IPS DF 19.7 (cell line): ENCODE results near the gene ZNF354C.
"Not testable (repeated sequence)": the region's sequence is repeated elsewhere in the genome, so short reads cannot be mapped to it uniquely, and the experiment has no call there.

Source experiments
- DNase-seq: peaks from one replicate; pipeline ENCODE4 v3.0.0-alpha.2; 2013; ENCODE audit warnings: low read depth, low spot score

Gene ZNF354C

DNA sequence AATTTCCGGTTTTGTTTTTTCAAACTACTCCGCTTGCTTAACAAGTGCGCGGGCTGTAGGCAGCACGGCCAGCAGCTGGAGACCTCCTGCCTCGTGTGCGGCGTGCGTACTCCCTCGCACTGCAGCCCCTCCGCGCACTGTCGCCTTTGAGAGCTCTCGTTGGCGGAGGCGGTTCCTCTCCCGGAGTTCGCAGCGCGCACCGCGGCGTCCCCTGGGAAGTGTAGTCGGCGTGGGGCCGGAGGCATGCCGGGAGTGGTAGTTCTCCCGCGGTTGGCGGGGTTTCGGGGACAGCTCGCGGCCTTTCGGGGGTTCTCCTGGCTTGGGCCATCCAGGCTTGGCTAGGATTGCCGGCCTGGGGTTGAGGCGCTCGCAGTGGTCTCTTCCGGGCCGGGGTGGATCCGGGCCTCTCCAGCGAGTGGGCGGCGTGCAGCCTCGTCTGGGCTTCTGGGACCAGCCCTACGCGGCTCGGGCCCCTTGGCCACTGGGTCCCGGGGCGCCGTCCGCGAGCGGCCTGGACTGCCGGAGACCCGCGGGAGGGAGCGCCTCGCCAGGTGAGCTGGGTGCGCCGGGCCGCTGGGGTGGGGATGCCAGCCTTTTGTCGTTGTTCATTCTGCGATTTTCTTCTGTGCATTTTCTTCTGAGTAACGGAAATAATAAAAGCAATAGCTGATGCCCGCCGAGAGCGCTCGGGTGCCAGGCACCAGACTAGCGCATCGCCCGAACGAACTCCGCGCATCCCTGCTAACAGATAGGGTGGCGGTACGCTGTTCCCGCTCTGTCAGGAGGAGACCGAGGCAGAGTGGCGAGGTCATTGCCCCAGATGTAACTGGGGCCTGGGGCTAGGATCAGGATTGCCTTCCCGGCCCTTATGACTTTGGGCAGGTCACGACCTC, at the start of gene ZNF354C:
TSS of gene ZNF354C (plus strand) at position 258 of the 893 bp plus-strand sequence. CDS start 1,696 bp downstream, outside the sequence.
- peak; percentile 89 for DNase-seq

GRCh38 chr5:179023528-179024189, 36.5 kb upstream of the ZNF354C start, which contains the start of gene ZNF879:
Gene ZNF879 (plus strand): TSS chr5:179023804. CDS start chr5:179025005, 1,201 bp downstream.
- DNase-seq, result peak; percentile 91

DNA sequence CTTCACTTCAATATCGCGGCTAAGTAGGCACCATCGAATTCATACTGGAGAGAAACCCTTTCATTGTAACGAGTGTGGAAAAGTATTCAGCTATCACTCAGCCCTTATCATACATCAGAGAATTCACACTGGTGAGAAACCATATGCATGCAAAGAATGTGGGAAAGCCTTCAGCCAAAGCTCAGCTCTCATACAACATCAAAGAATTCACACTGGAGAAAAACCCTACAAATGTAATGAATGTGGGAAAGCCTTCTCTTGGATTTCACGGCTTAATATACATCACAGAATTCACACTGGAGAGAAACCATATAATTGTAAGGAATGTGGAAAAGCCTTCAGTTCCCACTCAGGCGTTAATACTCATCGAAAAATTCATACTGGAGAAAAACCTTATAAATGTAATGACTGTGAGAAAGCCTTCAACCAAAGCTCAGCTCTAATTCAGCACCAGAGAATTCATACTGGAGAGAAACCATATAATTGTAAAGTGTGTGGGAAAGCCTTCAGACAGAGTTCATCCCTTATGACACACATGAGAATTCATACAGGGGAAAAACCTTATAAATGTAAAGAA, 27.1 kb upstream of the ZNF354C start:
- no peak for DNase-seq

DNA sequence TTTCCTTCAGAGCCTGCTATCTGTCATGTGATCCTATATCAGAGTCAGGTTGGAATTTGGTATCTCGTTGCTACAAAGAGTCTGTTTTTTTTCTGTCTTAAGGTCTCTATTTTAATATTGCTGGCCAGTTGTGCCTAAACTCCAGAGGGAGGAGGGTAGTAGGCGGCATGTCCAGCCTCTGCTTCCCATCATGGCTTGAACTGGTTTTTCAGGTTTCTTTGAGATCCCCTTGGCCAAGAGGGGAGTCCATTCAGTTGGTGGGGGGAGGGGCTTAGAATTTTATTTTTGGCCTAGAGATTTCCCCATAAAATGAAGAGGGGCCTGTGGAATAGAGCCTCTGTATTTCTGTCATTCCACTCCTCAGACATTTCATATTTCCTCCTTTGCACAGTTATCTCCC, 15.4 kb upstream of the ZNF354C start:
- DNase-seq, result no peak

DNA sequence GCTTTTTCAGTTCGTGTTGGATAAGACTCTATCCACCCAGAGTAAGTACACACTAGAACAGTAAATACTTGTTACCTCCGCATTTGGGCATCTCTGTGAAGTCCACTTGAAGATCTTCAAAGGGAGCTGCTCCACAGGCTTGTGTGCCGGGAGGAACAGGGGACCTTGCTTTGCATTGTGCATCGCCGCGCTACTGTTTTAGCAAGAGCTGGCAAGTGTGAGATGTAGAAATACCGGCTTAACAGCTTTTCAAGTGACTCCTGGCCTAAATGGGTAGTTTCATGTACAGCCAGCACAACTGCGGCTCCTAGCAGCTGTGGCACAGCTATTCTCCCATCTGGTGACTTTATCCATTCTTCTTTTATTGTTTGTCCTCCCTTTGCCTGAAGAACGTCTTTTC, 8.4 kb upstream of the ZNF354C start:
- no peak for DNase-seq

- DNase-seq, result no peak
Observed at GRCh38 chr5:179054036-179054785, 6.0 kb upstream of the ZNF354C start.

DNA sequence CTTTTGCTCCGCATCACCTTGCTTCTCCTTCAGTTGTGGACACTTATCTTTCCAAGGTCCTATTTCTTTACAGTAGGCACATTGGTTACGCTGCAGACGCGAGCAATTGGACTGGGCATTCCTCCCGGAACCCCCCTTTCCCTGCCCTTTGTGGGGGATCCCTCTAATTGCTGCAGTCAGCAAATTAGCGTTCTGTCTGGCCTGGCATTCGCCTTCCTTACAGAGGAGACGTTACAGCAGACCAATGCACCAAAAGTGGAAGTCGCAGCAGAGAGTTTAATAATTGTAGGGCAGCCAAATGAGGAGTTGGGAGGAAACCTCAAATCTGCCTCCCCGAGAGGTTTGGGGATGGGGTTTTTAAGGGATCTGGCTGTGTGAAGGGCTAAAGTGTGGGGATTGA, 5.3 kb upstream of the ZNF354C start:
- DNase-seq, result no peak

DNA sequence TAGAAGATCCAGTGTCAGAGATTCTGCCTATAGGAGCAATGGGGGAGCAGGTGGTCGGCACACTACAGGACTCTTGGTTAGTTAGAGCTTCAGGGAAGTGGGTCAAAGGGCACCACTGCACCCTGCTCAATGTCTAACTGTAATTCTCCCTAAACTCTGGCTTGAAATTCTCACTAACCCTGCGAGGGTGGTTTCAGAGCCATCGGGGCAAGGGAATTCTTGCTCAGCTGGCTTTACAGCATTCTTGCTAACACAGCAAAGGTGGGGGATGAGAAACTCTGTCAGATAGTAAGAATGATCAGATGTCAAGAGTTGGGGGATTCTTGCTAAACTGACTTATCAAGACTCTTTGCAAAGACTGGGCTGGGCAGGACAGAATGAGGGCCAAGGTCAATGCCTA, 4.7 kb upstream of the ZNF354C start:
- no peak for DNase-seq

DNA sequence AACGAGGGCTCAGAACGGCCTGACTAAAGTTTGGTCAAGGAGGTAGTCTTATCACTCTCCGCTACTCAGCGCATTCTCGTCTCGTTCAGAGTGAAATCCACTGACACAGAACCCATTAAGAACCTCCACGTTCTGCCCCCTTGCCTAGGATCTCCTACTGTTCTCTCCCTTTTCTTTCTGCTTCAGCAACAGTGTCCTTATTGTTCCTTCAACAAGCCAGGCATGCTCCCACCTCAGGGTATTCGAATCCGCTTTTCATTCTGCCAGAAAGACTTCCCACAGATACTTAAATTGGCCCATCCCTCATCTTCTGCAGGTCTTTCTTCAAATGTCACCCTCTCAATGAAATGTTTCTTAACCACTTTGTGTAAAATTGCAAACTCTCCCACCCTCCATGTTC, 4.3 kb upstream of the ZNF354C start:
- DNase-seq, result no peak

DNA sequence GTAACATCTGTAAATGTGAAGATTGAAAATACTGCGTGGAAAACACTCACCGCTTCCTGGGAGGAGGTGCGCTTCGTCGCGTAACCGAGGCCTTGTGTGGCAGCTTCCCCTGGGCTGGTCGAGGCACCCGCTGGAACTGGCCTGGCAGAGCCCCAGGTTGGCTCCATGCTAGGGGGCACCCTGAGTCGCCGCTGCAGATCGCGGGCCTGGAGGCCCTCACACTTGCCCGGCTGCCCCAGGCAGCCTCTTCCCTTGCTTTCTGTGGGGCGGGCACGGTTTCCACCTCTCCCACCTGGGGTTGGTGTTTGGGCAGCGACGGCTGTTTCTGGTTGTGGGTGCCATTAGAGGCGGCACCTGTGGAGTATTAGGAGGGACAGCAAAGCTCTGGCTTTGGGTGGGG, 852 bp downstream of the ZNF354C start:
- DNase-seq, result no peak

GRCh38 chr5:179065703-179066102, 5.5 kb downstream of the ZNF354C start:
- no peak for DNase-seq

DNA sequence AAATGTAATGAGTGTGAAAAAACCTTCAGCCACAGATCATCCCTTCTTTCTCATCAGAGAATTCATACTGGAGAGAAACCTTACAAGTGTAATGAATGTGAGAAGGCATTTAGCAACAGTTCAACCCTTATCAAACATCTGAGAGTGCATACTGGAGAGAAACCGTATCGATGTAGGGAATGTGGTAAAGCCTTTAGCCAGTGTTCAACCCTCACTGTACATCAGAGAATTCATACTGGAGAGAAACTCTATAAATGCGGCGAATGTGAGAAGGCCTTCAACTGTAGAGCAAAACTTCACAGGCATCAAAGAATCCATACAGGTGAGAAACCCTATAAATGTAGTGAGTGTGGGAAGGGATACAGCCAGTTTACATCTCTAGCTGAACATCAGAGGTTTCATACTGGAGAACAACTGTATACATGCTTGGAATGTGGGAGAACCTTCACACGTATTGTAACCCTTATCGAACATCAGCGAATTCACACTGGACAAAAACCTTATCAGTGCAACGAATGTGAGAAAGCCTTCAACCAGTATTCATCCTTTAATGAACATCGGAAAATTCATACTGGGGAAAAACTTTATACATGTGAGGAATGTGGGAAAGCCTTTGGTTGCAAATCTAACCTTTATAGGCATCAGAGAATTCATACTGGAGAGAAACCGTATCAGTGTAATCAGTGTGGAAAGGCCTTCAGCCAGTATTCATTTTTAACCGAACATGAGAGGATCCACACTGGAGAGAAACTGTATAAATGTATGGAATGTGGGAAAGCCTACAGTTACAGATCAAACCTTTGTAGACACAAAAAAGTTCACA, 19.2 kb downstream of the ZNF354C start:
- DNase-seq, result no peak

DNA sequence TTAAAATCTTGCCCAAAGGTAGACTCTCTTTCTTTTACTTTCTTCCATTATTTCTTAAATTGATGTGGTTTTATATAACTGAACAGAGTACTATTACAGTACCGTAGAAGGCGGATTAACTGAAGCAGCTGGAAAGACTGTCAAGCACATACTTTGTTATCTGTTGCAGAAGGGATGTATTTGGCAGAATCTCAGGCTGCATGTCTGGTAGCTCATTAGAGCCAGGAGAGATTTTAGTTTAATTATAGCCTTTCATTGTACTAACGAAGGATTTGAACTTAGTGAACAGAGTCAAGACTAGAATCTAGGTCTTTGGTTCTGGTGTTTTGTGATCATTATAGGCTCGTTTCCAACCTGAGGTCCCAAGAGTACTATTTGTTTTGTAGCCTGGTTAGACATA, 20.6 kb downstream of the ZNF354C start:
- no peak for DNase-seq

DNA sequence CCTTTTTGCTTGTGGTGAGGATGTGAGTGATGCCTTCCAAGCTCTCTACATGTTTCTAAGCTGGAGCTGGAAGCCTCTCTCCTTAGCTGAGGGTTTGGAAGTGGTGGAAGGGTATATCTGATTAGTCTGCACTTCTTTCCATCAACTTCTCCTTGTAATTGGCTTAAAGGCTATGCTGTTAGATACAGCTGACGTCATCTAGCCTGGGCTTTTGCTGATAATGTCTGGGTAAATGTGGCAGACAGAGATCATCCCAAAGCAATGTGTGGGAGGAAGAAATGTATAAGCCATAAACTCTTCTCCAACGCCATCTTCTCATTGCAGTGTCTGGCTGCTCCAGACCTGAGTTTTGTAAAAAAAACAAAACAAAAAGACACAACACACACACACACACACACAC, 29.3 kb downstream of the ZNF354C start:
- DNase-seq, result no peak

DNA sequence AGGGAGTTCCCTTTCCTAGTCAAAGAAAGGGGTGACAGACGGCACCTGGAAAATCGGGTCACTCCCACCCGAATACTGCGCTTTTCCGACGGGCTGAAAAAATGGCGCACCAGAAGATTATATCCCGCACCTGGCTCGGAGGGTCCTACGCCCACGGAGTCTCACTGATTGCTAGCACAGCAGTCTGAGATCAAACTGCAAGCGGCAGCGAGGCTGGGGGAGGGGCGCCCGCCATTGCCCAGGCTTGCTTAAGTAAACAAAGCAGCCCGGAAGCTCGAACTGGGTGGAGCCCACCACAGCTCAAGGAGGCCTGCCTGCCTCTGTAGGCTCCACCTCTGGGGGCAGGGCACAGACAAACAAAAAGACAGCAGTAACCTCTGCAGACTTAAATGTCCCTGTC, 41.1 kb downstream of the ZNF354C start:
- not testable (repeated sequence) for DNase-seq

DNA sequence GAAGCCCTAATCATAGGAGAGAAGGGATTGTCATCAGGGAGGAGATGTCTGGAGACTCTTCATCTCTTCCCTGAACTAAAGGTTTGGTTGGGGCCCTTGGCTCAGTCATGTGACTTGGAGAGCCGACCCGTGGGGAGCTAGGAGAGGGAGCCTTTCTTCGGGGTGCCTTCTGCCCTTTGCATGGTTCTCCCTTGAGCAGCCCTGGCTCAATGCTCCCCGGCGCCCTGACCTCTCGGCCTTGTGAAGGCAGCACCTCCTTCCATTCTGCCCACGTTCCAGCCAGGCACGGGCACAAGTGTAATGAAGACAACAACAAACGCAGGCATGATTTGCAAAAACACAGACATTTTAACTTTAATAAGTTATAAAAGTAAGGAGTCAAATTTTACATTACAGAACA, 50.4 kb downstream of the ZNF354C start:
- no peak for DNase-seq

- no peak for DNase-seq
Observed at GRCh38 chr5:179111267-179112207, 51.4 kb downstream of the ZNF354C start.

- DNase-seq, result no peak
Observed at GRCh38 chr5:179112469-179113142, 52.4 kb downstream of the ZNF354C start.

DNA sequence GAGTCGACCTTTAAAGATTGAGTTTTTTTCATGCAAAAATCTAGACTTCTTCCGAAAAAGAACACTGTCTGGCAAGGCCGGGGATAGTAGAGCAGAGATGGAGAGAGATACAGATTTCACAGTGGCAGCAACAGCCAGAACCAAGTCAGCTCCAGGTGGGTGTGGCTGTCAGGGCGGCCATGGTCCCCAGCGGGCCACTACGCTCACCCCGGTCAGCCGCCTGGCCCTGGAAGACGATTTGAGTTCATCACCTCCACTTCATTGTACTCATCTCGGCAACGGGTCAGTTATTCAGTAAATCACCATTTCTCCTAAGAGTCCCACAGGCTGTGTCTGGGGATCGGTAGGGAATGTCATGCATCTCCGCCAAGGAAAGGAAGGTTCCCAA, 53.0 kb downstream of the ZNF354C start:
- DNase-seq, result no peak
